HCT116 (cell line): ENCODE data around the gene RASL11B. TPM values are rescaled to one million over a fixed set of nuclear protein-coding genes. Genes with fewer than 3 reads are reported as not detected.

Experiments used
- ATAC-seq: fragments of 200-7000 bp; cut with Tn5 transposase; 2 replicates; pipeline ENCODE4 v1.9.1; 2020; ENCODE audit warnings: mild to moderate bottlenecking, moderate library complexity
- BruUV-seq: library from RNA; stranded (reverse); fragments of 400-500 nt; replicated peaks from 2 replicates; lab custom pipeline; 2021; lab: Mats Ljungman, UMichigan
- CTCF ChIA-PET: fragments of 300-600 bp; sonication (Branson Sonifier 250); formaldehyde crosslinking; loops from one replicate; lab custom pipeline; 2021; ENCODE audit warnings: antibody characterized with exemption; lab: Charles Lee
- POLR2A ChIA-PET: fragments of 300-600, 350-600 bp; sonication (Branson Sonifier 250); formaldehyde crosslinking; loops from one replicate; lab custom pipeline; 2021; ENCODE audit warnings: antibody characterized with exemption; lab: Charles Lee
- RAD21 ChIA-PET, 2 experiments: fragments of 300-600 bp; sonication (Branson Sonifier 250); formaldehyde crosslinking; loops; one replicate each; lab custom pipeline; 2023; ENCODE audit warnings: low total read pairs in 2 of 2; ENCODE audit not compliant: uncharacterized antibody in 2 of 2, unreplicated experiment in 2 of 2, low non-redundant PET in 1 of 2; lab: Charles Lee
- DNase-seq: peaks from one replicate; pipeline ENCODE4 v3.0.0-alpha.2; 2010; ENCODE audit warnings: low read depth, low spot score
- H2AFZ ChIP-seq: fragments of 200-600 bp; shearing (Covaris generic), sonication (generic); 2 replicates; pipeline ENCODE4 v1.6.1; 2017; ENCODE audit warnings: low read depth, mixed run types, mixed read lengths, antibody characterized with exemption, low read length; ENCODE audit not compliant: poor library complexity, severe bottlenecking
- H3K27ac ChIP-seq: 2 replicates; pipeline ENCODE4 v1.5.1; 2012; ENCODE audit warnings: low read depth, low read length
- H3K27me3 ChIP-seq: fragments of 200-600 bp; sonication (generic); 2 replicates; pipeline ENCODE4 v1.6.1; 2016; ENCODE audit warnings: mixed run types, low read length, mixed read lengths; ENCODE audit not compliant: insufficient read depth
- H3K36me3 ChIP-seq, 2 experiments: fragments of 200-500 bp in 1 of 2; fragments of 200-600 bp in 1 of 2; sonication (Bioruptor generic) in 1 of 2; sonication (generic) in 1 of 2; 2 replicates each; pipeline versions ENCODE4 v1.5.1 to v1.6.1; 2014 to 2016; ENCODE audit warnings: low read length in 2 of 2, inconsistent platforms in 1 of 2, mixed read lengths in 1 of 2, mixed run types in 1 of 2; ENCODE audit not compliant: insufficient read depth in 2 of 2, control insufficient read depth in 1 of 2
- H3K4me1 ChIP-seq, 2 experiments: fragments of 200-600 bp in 1 of 2; sonication (generic) in 1 of 2; 2 replicates each; pipeline versions ENCODE4 v1.5.1 to v1.6.1; 2012 to 2017; ENCODE audit warnings: low read length in 2 of 2, inconsistent platforms in 1 of 2, mild to moderate bottlenecking in 1 of 2, mixed read lengths in 1 of 2, mixed run types in 1 of 2, moderate library complexity in 1 of 2; ENCODE audit not compliant: insufficient read depth in 2 of 2, control insufficient read depth in 1 of 2
- H3K4me2 ChIP-seq: fragments of 200-600 bp; sonication (generic); 2 replicates; pipeline ENCODE4 v1.6.1; 2017; ENCODE audit warnings: mixed run types, low read length, mixed read lengths
- H3K4me3 ChIP-seq, 2 experiments: fragments of 200-600 bp in 1 of 2; sonication (generic) in 1 of 2; replicated peaks in 1 of 2; 2 replicates each; pipeline ENCODE4 v1.5.1; 2011 to 2016; ENCODE audit warnings: low read length in 2 of 2, control low read depth in 1 of 2, low read depth in 1 of 2, mild to moderate bottlenecking in 1 of 2, mixed read lengths in 1 of 2, mixed run types in 1 of 2
- H3K79me2 ChIP-seq: fragments of 200-600 bp; sonication (generic); 2 replicates; pipeline ENCODE4 v1.6.1; 2017; ENCODE audit warnings: mild to moderate bottlenecking, mixed run types, low read length, moderate library complexity, mixed read lengths; ENCODE audit not compliant: insufficient read depth
- H3K9ac ChIP-seq: fragments of 200-600 bp; sonication (generic); 2 replicates; pipeline ENCODE4 v1.6.1; 2016; ENCODE audit warnings: low read length, mixed read lengths
- H3K9me2 ChIP-seq: fragments of 200-600 bp; sonication (generic), shearing (Covaris generic); 2 replicates; pipeline ENCODE4 v1.6.1; 2017; ENCODE audit warnings: mixed run types, mild to moderate bottlenecking, moderate library complexity; ENCODE audit not compliant: insufficient read depth
- H3K9me3 ChIP-seq, 2 experiments: fragments of 200-500 bp in 1 of 2; fragments of 200-600 bp in 1 of 2; sonication (Bioruptor generic) in 1 of 2; sonication (generic) in 1 of 2; 2 replicates each; pipeline ENCODE4 v1.6.1; 2014 to 2017; ENCODE audit warnings: low read length in 2 of 2, mixed read lengths in 2 of 2, inconsistent platforms in 1 of 2, low read depth in 1 of 2, mild to moderate bottlenecking in 1 of 2, mixed run types in 1 of 2, moderate library complexity in 1 of 2; ENCODE audit not compliant: control insufficient read depth in 1 of 2, insufficient read depth in 1 of 2
- H4K20me1 ChIP-seq: fragments of 200-600 bp; sonication (generic), shearing (Covaris generic); 2 replicates; pipeline ENCODE4 v1.6.1; 2017; ENCODE audit warnings: mixed run types, mild to moderate bottlenecking, moderate library complexity; ENCODE audit not compliant: insufficient read depth
- ATF3 ChIP-seq: IDR thresholded peaks from 2 replicates; pipeline ENCODE4 v1.6.1; 2012
- CBX3 ChIP-seq: IDR thresholded peaks from 2 replicates; pipeline ENCODE4 v1.6.1; 2012; ENCODE audit warnings: low read depth
- CTCF ChIP-seq, 3 experiments: fragments of 200-600 bp in 1 of 3; sonication (generic) in 1 of 3; IDR thresholded peaks in 2 of 3; conservative IDR thresholded peaks in 1 of 3; 2 replicates each; pipeline ENCODE4 v1.5.1; 2012 to 2017; ENCODE audit warnings: low read depth in 2 of 3, low read length in 2 of 3, antibody characterized with exemption in 1 of 3, borderline replicate concordance in 1 of 3, control low read depth in 1 of 3, mild to moderate bottlenecking in 1 of 3, mixed read lengths in 1 of 3, mixed run types in 1 of 3, moderate library complexity in 1 of 3; ENCODE audit not compliant: insufficient read depth in 1 of 3
- EGR1 ChIP-seq: IDR thresholded peaks from 2 replicates; pipeline ENCODE4 v1.6.1; 2012; ENCODE audit warnings: low read depth
- EZH2 ChIP-seq: fragments of 200-600 bp; sonication (generic); IDR thresholded peaks from 2 replicates; pipeline ENCODE4 v1.6.1; 2017; ENCODE audit warnings: antibody characterized with exemption, mixed run types
- EZH2phosphoT487 ChIP-seq: fragments of 200-600 bp; IDR thresholded peaks from 2 replicates; pipeline ENCODE4 v1.6.1; 2018; ENCODE audit warnings: antibody characterized with exemption, borderline replicate concordance
- FOSL1 ChIP-seq: IDR thresholded peaks from 2 replicates; pipeline ENCODE4 v1.6.1; 2012; ENCODE audit warnings: low read depth
- MAX ChIP-seq: IDR thresholded peaks from 2 replicates; pipeline ENCODE4 v1.6.1; 2012
- POLR2A ChIP-seq: IDR thresholded peaks from 2 replicates; pipeline ENCODE4 v1.7.0; 2011; ENCODE audit warnings: borderline replicate concordance; ENCODE audit not compliant: insufficient read depth, insufficient read length; ENCODE audit errors: extremely low read depth
- POLR2AphosphoS5 ChIP-seq: IDR thresholded peaks from 2 replicates; pipeline ENCODE4 v1.6.1; 2011; ENCODE audit warnings: mild to moderate bottlenecking, low read depth, low read length, moderate library complexity
- RAD21 ChIP-seq: IDR thresholded peaks from 2 replicates; pipeline ENCODE4 v1.6.1; 2012; ENCODE audit warnings: low read depth, mild to moderate bottlenecking
- REST ChIP-seq: IDR thresholded peaks from 2 replicates; pipeline ENCODE4 v1.6.1; 2012; ENCODE audit warnings: low read depth
- SIN3A ChIP-seq: IDR thresholded peaks from 2 replicates; pipeline ENCODE4 v1.6.1; 2012; ENCODE audit warnings: low read depth
- SP1 ChIP-seq: IDR thresholded peaks from 2 replicates; pipeline ENCODE4 v1.6.1; 2012; ENCODE audit warnings: low read depth
- TCF7L2 ChIP-seq: IDR thresholded peaks from 2 replicates; pipeline ENCODE4 v1.7.0; 2011; ENCODE audit warnings: borderline replicate concordance, inconsistent platforms; ENCODE audit not compliant: insufficient read depth, insufficient read length; ENCODE audit errors: extremely low read depth
- YY1 ChIP-seq: IDR thresholded peaks from 2 replicates; pipeline ENCODE4 v1.6.1; 2011; ENCODE audit warnings: low read length, low read depth, moderate library complexity, mild to moderate bottlenecking; ENCODE audit not compliant: insufficient replicate concordance; ENCODE audit errors: extremely low read depth
- ZBTB33 ChIP-seq: IDR thresholded peaks from 2 replicates; pipeline ENCODE4 v1.6.1; 2011; ENCODE audit warnings: mild to moderate bottlenecking, low read length, moderate library complexity; ENCODE audit not compliant: insufficient replicate concordance; ENCODE audit errors: extremely low read depth
- ZFX ChIP-seq: fragments of 450-650 bp; IDR thresholded peaks from 2 replicates; pipeline ENCODE4 v1.6.1; 2017
- ZNF274 ChIP-seq: fragments of 200-500 bp; sonication (Bioruptor generic); IDR thresholded peaks from 2 replicates; pipeline ENCODE4 v1.6.1; 2014; ENCODE audit warnings: mild to moderate bottlenecking, low read depth, low read length, inconsistent platforms
- intact Hi-C: fragments of 100-400 bp; cut with micrococcal nuclease; formaldehyde crosslinking; loops from 2 replicates; pipeline ENCODE4 v1.10.0; 2022
- total RNA-seq: library from RNA; stranded (reverse); gene quantifications from one replicate; pipeline ENCODE4 v1.2.1, GENCODE V29; 2021; ENCODE audit not compliant: unreplicated experiment

The RASL11B gene
- total RNA-seq, 1 experiment from 2014 or later: 0.34 TPM

- intact Hi-C loops: no loop called here
- no peak for ATAC-seq
- no peaks in the 10 kb centered on the region for H3K79me2 ChIP-seq
- ChIA-PET RAD21 (no interaction called here), CTCF (no interaction called here), POLR2A (no interaction called here)
- no peak overlapping the region for H2AFZ ChIP-seq
- H3K9me2 ChIP-seq: no peaks in the 10 kb centered on the region
- no peaks in the 10 kb centered on the region for H4K20me1 ChIP-seq
- no peaks in the 10 kb centered on the region for H3K27me3 ChIP-seq
- H3K4me1 ChIP-seq: peaks cover 18 to 38% of the 10 kb centered on the region in 2 experiments
- no peak overlapping the region; the same call in 1 of the 2 replicates for H3K27ac ChIP-seq
- H3K9ac ChIP-seq: no peak overlapping the region
- no peaks in the 10 kb centered on the region for H3K9me3 ChIP-seq
- H3K4me2 ChIP-seq: no peak overlapping the region
- no peak overlapping the region for H3K4me3 ChIP-seq
- DNase-seq: no peak
- no peaks in the 10 kb centered on the region for H3K36me3 ChIP-seq
- no TSS peak for BruUV-seq
- TF ChIP-seq REST: no peak
- TF ChIP-seq RAD21: no peak
- TF ChIP-seq EZH2: no peak
- no peak for TF ChIP-seq ATF3
- no peak for TF ChIP-seq ZNF274
- TF ChIP-seq CTCF (IDR thresholded peaks at IDR 0.05 in 2 of 3, conservative IDR thresholded peaks at IDR 0.05 in 1 of 3; ENCODE audit: borderline replicate concordance in 1 of 3, insufficient read depth in 1 of 3, low read depth in 2 of 3, low read length in 2 of 3): no peak
- no peak for TF ChIP-seq YY1
- TF ChIP-seq CBX3: no peak
- no peak for TF ChIP-seq POLR2AphosphoS5
- no peak for TF ChIP-seq FOSL1
- no peak for TF ChIP-seq TCF7L2
- TF ChIP-seq ZBTB33: no peak
- TF ChIP-seq POLR2A: no peak
- TF ChIP-seq EZH2phosphoT487: no peak
- no peak for TF ChIP-seq SIN3A
- no peak for TF ChIP-seq EGR1
- no peak for TF ChIP-seq SP1
- no peak for TF ChIP-seq MAX
- no peak for TF ChIP-seq ZFX
Observed at GRCh38 chr4:52824270-52824602, 37.9 kb upstream of the RASL11B start.
